Stimulated activated CD8-positive, alpha-beta memory T cell treated with anti-CD3 and anti-CD28 coated beads, Interleukin-2, amount 100 ng/mL, for 48 hours (primary cell): Measurements from ENCODE around the gene TPGS2.
"Not testable (repeated sequence)": the region's sequence is repeated elsewhere in the genome, so short reads cannot be mapped to it uniquely, and the experiment has no call there.

ENCODE experiments used
- DNase-seq, 2 donors: peaks; one replicate each; pipeline ENCODE4 v3.0.0-alpha.2; 2020; ENCODE audit warnings: low read depth in 2 of 2

TPGS2 gene, protein sequence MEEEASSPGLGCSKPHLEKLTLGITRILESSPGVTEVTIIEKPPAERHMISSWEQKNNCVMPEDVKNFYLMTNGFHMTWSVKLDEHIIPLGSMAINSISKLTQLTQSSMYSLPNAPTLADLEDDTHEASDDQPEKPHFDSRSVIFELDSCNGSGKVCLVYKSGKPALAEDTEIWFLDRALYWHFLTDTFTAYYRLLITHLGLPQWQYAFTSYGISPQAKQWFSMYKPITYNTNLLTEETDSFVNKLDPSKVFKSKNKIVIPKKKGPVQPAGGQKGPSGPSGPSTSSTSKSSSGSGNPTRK

DNA sequence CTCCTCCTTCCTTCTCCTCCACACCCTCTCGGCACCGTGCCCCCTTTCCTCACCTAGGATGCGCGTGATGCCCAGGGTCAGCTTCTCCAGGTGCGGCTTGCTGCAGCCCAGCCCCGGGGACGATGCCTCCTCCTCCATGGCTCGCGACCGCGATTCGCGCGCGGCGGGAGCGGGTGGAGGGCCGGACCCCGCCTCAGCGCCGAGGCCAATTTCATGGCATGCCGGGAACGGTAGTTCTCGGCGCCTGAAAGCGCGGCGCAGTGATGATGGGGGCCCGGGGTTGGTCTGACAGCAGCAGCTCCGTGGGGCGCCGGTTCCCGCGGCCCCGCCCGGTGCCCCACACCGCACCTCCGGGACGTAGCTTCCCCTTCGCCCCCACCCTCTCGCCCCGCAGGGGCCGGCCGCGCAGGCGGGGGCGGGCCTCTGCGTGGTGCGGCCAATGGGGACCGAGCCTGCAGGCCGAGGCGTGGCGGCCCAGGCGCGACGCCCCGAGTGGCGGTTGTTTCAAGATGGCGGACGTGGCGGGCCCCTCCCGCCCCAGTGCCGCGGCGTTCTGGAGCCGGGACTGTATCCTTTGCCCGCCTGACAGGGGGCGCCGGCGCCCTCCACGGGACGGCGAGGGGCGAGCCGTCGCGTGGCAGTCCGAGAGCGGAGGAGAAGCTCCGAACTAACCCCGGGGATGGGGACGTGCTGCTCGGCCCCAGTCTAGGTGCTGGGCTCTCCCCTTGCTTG, at the start of gene TPGS2, which contains the start of gene KIAA1328:
Gene TPGS2, minus strand, starts transcription at position 373 of the 732 bp plus-strand sequence. Its CDS starts 235 bp downstream, at position 138.
Gene KIAA1328, plus strand, starts transcription at position 498 of the 732 bp plus-strand sequence. Its CDS starts 12 bp downstream, at position 510.
- DNase-seq, result peak; percentile 79 to 81

DNA sequence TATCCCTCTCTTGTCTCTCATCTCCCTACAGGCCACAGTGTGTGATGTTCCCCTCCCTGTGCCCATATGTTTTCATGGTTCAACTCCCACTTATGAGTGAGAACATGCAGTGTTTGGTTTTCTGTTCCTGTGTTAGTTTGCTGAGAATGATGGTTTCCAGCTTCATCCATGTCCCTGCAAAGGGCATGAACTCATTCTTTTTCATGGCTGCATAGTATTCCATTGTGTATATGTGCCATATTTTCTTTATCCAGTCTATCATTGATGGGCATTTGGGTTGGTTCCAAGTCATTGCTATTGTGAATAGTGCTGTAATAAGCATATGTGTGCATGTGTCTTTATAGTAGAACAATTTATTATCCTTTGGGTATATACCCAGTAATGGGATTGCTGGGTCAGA, 45.0 kb upstream of the TPGS2 start:
- DNase-seq, result not testable (repeated sequence)

DNA sequence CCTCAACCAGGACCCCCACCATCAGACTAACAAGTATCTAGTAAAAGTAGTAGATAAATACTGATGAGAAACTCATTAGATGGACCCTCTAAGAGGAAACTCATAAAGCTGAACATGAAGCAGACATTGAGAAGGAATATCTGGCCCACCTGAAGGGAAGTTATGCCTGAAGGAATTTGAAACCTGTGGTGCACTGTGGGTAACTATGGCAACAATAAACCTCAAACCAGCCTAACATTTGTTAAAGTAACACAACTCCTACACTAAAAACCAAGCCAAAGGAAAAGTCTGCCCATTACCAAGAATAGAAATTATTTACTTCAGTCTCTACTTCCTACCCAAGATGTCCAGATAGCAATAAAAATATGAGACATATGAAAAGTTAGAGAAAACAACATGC, 43.5 kb upstream of the TPGS2 start:
- no peak for DNase-seq

DNA sequence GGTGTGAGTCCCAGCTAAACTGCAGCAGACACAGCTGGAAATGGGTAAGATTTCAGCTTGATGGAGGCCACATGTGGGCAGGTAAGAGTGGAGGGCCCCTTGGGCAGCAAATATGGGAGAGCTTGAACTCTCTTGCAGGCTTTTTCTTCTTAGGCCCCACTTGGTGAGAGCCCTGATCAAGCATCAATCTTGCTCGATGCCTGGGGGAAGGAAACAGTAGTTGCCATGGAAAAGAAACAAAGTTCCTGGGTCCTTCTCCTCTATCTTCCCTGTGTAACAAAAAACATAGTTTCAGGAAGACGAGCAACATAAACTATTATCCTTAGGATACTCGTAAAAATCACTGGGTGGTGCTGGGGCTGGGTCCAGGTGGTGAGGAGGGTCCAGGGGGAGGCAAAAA, 43.0 kb upstream of the TPGS2 start:
- no peak for DNase-seq

DNA sequence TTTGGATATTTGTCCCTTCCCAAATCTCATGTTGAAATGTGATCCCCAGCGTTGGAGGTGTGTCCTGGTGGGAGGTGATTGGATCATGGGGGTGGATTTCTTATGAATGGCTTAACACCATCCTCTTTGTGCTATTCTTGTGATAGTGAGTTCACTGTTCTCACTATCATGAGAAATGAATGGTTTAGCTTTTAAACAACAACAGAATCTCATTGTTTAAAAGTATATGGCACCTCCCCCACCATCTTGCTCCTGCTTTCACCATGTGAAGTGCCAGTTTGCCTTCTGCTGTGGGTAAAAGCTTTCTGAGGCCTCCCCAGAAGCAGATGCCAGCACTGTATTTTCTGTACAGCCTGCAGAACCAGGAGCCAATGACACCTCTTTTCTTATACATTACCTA, 38.3 kb upstream of the TPGS2 start:
- no peak for DNase-seq

DNA sequence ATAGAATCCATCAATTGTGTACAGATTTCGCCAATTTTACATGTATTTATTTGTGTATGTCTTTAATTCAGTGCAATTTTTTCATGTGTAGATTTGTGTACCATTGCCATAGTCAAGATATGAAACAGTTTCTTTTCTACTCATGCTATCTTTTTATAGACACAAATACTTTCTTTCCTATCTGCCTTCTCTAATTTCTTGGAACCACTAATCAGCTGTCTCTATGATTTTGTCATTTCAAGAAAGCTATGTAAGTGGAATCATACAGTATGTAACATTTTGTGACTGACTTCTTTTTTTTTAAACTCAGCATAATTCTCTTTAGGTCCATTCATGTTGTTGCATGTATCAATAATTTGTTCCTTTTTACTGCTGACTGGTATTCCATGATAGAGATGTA, 33.4 kb upstream of the TPGS2 start:
- no peak for DNase-seq

DNA sequence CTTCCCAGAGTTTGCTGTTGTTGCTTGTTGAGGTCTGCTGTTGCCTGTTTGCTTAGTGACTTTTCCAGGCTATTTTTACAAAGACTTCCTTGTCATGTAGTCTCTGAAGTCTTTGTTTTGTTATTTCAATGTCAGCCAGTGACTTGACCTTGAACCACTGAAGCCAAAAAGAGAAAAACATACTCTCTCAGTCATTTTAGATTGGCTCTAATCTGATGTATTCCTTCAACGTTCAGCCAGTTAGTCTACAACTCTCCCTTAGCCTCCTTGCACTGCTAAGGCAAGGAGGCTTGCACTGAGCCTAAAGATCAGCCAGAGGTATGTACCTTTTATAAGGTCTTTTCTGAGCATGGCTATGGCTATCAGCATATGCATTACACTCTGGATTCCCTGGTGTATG, 28.0 kb upstream of the TPGS2 start:
- no peak for DNase-seq

DNA sequence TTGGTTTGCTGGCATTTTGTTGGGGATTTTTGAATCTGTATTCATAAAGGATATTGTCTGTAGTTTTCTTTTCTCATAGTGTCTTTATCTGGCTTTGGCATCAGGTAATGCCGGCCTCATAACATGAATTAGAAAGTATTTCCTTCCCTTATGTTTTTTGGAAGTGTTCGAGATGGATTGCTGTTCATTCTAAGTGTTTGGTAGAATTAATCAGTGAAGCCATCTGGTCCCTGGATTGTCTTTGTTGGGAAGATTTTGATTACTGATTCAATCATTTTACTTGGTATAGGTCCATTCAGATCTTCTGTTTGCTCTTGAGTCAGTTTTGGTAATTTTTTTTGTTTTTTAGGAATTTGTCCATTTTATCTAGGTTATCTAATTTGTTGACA, 22.4 kb upstream of the TPGS2 start:
- DNase-seq, result no peak

DNA sequence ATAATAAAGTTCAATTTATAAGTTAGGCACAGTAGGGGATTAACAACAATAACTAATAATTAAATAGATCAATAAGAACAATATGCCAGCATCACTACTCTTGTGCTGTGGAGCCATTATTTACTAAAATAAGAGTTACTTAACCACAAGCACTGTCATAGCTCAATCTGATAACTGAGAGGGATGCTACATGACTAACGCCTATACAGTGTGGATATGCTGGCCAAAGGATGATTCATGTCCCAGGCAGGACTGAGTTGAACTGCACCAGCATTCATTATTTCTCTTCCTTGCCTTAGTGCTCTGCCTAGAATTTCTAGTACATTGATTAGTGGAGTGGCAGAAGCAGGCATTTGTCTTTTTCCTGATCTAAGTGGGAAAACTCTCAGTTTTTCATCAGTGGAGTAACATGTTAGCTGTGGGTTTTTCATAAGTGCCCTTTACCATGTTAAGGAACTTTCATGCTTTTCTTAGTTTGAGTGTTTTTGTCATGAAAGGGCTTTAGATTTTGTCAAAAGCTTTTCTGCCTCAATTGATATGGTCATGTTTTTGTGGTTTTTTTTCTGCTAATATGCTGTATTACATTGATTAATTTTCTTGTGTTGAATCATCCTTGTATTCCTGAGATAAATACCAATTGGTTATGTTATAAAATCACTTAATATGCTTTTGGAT, 21.9 kb upstream of the TPGS2 start:
- DNase-seq, result no peak

DNA sequence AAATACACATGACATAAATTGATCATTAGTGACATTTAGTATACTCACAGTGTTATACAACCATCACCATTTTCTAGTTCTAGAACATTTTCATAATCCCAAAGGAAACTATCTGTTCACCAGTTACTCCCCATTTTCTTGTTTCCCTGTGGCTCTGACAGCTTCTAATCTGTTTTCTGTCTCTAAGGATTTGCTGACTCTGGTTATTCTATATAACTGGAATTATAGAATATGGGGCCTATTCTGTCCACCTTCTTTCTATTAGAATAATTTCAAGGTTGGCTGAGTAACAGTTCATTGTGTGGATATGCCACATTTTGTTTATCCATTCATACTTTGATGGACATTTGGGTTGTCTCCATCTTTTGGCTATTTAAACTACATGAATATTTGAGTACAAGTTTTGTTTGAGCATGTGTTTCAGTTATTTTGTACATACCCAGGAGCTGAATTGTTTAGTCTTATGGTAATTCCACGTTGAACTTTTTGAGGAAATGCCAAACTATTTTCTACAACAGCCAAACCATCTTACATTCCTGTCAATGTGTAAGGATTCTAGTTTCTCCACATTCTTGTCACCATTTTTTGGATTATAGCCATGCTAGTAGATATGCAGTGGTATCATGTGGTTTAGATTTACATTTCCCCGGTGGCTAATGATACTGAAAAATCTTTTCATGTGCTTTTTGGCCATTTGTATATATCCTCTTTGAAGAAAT, 20.6 kb upstream of the TPGS2 start:
- no peak for DNase-seq

DNA sequence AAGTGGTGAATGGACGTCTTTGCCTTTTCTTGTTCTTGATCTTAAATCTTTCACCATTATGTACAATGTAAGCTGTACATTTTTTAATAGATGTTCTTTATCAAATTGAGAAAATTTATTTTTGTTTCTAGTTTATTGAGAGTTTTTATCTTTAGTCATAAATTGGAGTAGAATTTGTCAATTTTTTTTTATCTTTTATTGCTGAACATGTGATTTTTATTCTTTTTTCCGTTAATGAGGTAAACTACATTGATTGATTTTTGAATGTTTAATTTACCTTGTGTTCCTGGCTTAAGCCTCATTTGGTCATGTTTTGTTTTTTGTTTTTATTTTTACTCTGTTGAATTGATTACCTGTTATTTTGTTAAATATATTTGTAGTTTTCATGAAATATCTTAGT, 19.8 kb upstream of the TPGS2 start:
- no peak for DNase-seq

DNA sequence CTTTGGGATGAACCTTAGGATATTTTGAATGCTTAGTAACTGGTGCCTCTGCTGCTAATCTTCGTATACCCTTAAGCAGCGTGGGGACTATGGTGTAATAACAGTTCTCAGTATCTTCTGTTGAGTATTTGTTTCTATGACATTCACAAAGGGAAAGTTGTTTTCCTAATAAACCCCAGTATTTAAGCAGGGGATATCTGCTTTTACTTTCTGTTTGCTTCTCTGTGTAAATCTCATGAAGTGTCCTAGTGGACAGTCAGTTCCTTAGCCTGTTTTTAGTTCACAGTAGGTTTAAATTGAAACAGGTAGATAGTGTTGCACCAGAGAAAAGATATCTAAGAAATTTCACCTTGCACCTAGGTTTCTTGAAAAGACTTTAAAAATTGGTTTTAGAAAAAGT, 15.0 kb upstream of the TPGS2 start:
- DNase-seq, result no peak

DNA sequence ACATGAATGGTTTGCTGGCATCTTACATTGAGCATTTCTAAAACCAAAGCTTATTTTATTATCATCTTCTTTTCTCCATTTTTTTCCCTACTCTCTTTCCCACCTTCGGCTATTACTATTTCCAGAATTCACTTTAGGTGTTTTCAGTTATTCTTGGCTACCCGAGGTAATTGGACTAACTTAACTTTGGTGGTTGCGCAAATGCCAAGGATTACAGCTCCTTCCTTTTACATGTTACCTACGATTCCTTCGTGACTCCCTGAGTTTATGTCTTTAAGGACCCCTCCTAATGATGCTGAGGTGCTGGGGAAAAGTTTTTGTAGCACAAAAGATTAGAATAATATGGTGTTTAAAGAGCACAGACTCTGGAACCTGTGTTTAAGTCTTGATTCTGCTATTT, 14.4 kb upstream of the TPGS2 start:
- DNase-seq, result no peak

DNA sequence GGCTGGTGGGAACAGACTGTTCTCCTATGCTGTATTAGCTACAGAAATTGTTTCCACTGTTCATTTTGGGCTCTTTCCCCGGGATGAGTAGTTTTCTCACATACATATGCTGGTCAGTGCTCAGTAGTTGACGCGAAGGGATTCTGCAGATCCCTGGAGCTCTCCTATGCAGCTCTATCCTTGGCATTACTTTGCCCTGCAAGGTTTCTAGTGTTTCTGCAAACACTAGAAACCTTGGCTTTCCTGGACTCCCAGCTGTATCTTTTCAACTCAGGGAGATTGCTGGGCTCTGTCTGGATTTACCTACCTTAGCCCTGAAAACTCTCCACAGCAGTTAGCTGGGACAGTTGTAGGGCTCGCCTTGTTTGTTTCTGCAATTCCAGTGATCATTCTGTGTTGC, 11.0 kb upstream of the TPGS2 start:
- DNase-seq, result no peak

DNA sequence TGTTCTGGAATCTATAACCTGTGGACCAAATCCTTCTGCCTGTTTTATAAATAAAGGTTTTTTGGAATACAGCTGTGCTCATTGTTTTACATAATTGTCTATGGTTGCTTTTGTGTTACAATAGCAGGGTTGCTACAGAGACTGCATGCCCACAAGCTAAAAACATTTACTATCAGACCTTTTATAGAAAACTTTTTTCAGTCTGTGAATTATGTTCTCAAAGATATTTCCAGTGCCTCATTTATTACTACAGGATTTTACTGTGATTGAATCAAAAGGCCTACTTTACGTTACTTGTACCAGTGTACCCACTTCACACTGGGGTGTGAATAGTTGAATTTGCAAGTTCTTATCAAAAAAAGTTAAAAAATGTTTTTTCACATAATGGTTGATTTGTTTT, 7.1 kb upstream of the TPGS2 start:
- no peak for DNase-seq

DNA sequence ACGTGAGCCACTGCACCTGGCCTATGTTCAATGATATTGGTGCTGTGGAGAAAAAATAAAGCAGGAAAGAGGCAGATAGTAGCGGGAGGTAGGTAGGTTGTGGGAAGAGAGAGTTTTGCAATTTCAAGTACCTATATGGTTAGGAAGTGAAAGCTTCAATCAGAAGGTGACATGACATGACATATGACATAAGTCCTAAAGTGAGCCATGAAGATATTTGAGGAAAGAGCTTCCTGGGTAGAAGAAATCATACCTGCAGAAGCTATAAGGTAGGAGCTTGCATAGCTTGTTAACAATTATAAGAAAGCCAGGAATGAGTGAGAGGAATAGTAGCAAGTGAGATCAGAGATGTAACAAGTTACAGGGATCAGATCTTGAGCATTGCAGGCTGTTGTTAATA, 4.3 kb upstream of the TPGS2 start:
- no peak for DNase-seq

DNA sequence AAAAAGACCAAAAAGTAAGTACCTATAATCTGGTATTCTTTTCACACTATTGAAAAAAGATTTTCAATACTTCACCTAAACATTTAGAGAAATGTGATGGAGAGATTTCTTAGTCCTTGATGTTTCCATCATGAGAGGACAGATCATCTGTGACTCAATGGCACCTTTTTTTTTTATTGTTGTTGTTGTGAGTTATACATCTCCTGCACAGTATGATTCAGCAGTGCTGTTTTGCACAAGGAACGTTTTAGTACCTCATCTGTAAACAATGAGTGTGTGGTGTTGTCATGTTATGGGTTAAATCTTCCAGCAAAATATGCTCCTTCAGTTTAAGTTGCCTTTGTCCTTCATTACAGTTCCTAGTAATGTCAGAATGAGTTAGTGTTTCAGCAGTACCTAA, 2.3 kb upstream of the TPGS2 start:
- no peak for DNase-seq

DNA sequence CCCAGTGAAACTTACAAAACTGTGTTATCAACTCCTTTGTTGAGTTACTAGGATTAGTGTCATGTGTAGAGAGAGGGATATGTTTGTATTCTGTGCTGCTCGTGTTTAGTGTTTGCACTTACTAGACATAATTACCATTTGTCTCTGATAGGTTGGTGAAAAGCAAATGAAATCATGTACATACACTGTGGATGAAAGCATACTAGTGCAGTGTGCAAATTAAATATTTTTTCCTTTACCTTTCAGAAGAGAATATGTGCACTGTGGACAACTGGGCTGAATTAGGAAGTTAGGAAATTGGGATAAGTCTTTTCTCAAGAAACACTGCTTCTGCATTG, 1.3 kb upstream of the TPGS2 start:
- no peak for DNase-seq

DNA sequence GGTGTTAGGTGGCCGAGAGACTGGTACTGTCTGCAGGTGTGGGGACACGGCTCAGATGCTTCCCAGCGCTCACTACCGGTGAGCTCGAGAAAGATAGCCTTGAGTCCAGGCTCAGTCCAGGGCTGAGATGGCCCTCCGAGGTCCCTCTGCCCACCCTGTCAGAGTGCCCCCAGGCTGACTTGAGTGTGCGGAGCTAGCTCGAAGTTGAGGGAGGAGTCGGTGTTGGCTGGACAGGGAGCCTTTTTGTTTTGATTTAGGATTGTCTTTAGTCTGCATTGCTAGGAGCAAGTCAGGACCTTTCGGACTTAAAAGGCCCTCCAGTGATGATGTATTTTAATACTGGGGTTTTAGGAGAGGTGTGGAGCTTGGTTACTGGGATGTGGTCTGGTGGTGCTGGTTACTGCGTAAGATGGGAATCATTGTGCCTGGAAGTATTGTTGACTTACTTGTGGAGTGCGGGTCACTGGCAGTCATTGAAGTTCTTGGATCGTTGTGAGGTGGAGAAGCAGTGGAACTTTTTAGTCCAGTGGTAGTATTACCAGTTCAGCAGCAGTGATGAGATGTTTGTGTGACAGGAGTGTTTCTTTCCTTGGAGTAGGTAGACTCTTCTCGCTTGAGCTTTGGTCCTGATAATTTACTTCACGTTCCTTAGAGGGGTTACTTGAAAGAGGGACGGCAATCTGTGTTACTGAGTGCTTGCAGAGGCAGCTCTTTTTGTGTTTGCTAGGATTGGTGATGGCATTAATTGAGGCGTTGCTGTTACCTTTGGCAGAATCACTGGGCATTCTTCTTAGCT, 758 bp upstream of the TPGS2 start:
- no peak for DNase-seq

DNA sequence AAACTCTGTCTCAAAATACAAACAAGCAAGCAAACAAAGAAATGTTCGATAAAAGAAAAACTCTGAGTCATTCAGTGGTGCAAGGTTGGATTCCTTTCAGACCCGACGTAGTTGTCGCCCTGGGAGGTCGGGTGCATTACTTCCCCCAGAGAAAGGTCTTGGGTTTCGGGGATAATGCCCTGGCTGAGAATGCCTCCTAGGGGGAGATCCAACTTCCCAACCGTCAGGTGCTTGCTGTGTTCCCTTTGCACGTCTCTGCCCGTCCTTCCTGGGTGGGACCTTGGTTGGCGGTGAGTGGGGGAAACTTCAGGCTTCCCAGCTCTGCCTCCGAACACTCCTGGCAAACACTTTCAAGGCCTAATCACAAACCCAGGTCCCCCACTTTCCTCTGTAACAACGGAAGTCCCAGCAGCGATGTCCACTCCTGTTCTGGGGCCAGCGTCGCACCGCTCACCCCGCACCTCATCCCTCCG, 609 bp downstream of the TPGS2 start:
- DNase-seq, result no peak

DNA sequence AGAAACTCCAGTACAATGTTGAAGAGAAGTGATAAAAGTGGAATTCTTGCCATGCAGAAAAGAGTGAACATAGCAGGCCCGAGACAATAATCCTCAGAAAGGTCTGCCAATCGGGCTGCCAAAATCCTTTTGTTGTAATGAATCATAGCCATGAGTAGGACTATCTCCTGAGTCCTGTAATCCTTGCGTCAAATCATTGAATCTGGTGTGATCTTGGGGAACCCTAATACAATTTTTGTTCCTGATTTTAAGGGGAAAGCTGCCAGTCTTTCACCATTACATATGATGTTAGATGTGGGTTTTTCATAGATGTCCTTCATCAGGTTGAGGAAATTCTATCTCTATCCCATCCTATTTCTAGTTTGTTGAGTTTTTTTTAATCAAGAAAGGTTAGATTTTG, 2.2 kb downstream of the TPGS2 start:
- DNase-seq, result no peak
